Anterior cingulate cortex (tissue), 58 donors: ENCODE results near the gene MAST4.

Experiments
- DNase-seq, 58 donors: peaks; one replicate each; lab custom pipeline; 2025; lab: John Stamatoyannopoulos, UW

MAST4 gene

DNA sequence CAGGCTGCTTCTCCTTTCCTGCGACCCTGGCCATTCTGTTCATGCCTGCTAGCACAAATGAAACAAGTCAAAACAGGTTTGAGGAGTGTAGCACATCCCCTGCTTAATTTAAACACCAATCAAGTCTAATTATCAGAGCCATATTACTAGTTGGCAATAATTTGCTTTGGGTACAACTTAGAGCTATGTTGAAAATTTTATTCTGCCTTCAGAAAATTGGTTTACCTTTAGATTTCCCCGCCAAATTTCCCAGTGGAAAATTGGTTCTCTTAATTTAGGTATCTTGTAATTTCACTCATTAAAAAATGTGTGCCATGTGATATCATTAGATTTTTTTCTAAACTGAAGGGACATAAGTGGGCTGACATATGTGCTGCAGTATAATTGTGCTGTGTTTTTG lies 265.8 kb downstream of the MAST4 start:
- DNase-seq, result no peak

DNA sequence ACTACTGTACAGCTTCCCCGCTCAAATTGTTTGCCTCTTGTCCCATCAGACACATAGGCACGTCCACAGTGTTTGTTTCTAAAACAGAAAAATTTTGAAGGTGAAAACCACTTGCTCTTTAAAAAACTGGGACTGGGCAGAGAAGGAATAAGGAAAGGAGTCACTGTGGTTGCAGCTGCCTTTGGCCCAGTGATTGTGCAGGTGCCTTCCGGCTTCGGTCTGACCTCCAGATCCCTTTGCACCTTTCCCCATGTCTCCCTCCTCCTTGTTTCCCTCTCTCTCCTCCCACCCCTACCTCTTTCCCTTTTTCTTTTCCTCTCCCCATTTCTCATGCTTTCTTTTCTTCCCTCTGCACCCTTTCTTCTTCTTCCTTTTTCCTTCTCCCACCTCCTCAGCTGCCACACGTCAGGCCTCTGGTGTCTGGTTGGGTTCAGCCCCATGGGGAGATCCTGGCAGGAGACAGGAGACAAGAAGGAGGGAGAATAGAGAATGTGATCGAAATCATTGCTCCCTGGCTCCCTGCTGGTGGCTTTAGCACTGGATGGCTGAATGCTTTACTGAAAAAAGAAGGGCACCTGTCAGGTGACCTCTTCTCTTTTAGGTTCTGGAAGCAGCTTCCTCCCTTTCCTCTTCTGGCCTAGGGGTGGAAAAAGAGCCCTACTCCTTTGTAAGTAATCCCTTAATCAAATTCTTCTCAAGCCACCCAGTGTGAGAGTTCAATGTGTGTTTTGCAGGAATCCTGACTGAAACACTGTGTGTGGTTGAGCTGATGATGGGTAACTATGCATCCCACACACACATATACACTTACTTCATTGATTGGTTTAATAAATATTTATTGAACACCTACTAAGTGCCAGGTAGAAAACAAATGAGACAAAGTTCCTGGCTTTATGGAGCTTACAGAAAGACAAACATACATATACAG lies 267.3 kb downstream of the MAST4 start:
- no peak for DNase-seq

GRCh38 chr5:66864240-66864884 lies 268.2 kb downstream of the MAST4 start:
- no peak for DNase-seq

DNA sequence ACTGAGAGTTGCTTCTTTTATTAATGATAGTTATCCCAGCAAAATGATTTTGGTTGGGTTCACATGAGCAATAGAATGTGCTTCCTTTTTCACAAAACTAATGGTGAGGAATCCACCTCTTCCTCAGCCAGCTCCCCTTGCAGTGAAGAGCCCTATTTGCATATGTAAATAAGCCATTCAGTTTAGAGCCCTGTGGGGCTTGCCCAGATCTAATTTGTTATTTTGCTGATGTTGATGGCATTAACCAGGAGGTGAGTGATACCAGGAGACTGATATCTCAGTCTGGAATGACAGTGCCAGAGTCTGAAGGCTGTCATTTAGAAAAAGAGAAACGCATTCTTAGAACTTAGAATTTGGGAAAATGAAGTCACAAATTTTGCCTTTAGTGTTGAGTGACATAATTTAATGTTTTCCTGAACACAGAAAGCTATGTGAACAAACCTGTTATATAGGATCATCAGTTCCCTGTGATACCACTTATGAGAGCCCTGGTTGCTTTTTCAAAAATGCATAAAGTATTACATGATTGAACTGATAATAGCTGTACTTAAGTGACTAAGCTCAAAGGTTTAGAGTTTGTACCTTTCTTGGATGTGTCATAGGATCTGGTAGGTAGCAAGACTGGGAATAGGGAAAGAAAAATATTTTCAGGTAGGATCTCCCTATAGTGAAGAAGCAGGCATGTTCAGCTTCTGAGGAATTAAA lies 271.6 kb downstream of the MAST4 start:
- no peak for DNase-seq

- no peak for DNase-seq
Observed at GRCh38 chr5:66869347-66869746, 273.2 kb downstream of the MAST4 start.

GRCh38 chr5:66870708-66871107 lies 274.5 kb downstream of the MAST4 start:
- no peak for DNase-seq

- DNase-seq, result no peak
Observed at GRCh38 chr5:66871651-66872050, 275.5 kb downstream of the MAST4 start.

GRCh38 chr5:66872736-66873331 lies 276.6 kb downstream of the MAST4 start:
- no peak for DNase-seq

GRCh38 chr5:66874004-66874403 lies 277.8 kb downstream of the MAST4 start:
- no peak for DNase-seq

- DNase-seq, result no peak
Observed at GRCh38 chr5:66875315-66875714, 279.1 kb downstream of the MAST4 start.

- no peak for DNase-seq
Observed at GRCh38 chr5:66876266-66876807, 280.1 kb downstream of the MAST4 start.

- DNase-seq, result no peak
Observed at GRCh38 chr5:66877843-66878242, 281.6 kb downstream of the MAST4 start.

DNA sequence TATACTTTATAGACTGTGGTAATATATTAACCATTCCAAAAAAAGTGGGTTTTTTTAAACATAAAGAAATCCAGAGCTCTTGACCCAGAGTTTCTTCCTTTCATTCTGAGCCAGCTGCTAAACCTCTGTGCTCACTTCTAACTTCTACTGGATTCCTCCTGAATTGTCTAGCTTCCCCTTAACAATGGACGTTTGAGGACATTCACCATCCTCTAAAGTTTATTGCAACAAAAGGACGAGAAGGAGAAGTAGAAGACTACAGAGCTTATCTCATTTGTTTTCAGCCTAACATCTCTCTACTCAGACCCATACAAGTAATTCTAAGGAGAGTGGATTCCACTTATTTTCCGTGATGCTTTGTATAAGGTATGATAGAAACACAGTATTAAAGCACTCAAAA lies 284.2 kb downstream of the MAST4 start:
- no peak for DNase-seq

GRCh38 chr5:66881480-66882161 lies 285.4 kb downstream of the MAST4 start:
- no peak for DNase-seq

DNA sequence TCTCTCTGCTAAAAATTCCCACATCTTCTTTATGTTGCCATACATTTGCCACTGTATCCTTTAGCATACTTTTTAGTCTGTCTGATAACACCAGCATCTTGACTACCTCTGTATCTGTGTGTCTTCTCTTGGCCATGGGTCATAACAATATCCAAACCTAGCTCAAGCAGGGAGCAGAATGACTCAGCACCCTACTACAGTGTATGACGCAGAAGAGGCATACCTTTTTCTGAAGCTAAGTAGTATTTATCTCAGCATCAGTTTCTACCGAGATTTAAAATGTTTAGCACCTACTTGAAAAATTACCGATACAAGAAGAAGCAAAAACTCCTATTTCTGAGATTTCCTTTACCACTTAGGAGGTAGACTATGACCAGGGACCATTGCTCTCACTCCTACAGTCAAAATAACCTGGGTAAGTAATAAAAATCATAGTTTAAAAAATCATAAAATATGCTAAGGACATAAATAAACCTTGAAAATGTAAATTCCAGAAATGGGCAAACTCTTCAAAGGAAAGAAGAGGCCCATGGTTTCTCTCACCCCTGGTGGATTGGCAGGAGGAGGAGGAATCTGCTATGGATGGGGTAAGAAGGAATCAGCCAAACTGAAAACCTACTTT lies 286.5 kb downstream of the MAST4 start:
- DNase-seq, result no peak

DNA sequence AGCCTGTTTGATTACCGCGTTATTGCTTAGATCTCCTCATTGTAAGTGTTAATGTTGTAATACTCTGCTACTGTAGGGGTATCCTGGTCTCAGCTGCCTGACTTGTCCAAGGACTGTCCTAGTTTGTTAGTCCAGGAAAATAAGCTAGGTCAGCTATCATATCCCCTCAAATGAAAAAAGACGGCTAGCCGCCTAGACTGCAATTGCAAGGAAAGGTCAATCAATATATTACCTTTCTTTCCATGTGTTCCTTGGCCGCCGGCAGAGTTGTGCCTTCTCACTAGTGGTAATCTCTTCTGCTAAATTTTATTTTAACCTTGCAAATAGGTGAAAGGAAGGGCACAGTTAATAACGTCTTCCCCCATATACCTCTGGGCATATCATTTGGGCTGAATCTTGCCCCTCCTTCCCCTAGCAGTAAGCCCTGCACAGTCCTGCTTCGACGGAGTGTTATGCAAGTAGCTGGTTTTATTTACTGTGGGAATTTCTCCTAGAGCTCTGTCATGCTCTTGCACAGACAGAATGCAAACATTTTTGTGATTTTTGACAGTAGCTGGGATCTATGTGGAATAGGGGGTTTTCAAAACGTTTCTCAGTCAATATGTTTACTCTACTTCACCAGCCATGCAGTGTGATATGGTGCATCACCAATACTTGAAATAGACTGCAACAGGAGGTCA lies 288.5 kb downstream of the MAST4 start:
- DNase-seq, result no peak

GRCh38 chr5:66886941-66887340 lies 290.7 kb downstream of the MAST4 start:
- DNase-seq, result no peak

- DNase-seq, result no peak
Observed at GRCh38 chr5:66888613-66889012, 292.4 kb downstream of the MAST4 start.

DNA sequence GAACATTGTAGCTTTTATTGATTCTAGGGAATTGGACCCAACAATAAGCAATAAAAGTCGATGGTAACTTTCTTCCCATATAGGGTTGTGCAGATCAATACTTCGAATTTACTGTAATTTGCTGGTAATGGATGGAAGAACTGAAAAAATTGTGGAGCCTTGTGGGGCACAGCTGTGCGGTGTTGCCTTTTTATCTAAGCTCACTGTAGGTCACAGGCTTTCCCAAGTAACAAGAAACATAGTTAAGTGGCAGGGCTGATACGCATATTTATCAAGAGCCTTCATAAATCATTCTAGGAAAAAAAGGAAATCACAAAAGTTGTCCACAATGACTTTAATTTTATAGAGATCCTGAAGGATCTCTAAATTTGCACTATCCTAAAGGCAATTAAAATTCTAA lies 292.9 kb downstream of the MAST4 start:
- DNase-seq, result no peak
